LoVo (cell line): ENCODE measurements around the gene DHRS1.

Experiments
- DNase-seq: peaks from one replicate; pipeline ENCODE4 v3.0.0-alpha.2; 2016; ENCODE audit warnings: low spot score

The DHRS1 gene

GRCh38 chr14:24282736-24283135, 16.8 kb downstream of the DHRS1 start:
- DNase-seq: no peak

GRCh38 chr14:24281636-24282035, 17.9 kb downstream of the DHRS1 start:
- DNase-seq: no peak

- no peak for DNase-seq
These were observed 18.7 kb downstream of the DHRS1 start for GRCh38 chr14:24280797-24281460.

- no peak for DNase-seq
These were observed 20.0 kb downstream of the DHRS1 start for GRCh38 chr14:24279301-24280186.

GRCh38 chr14:24278424-24278823, 21.2 kb downstream of the DHRS1 start:
- DNase-seq: no peak

GRCh38 chr14:24277606-24278321, 21.8 kb downstream of the DHRS1 start:
- no peak for DNase-seq

GRCh38 chr14:24277071-24277470, 22.5 kb downstream of the DHRS1 start:
- DNase-seq: no peak

- no peak for DNase-seq
These were observed 25.5 kb downstream of the DHRS1 start for GRCh38 chr14:24274101-24274543.

- DNase-seq: no peak
These were observed 26.1 kb downstream of the DHRS1 start for GRCh38 chr14:24273422-24273998.

- no peak for DNase-seq
These were observed 27.1 kb downstream of the DHRS1 start for GRCh38 chr14:24272467-24272866.

- DNase-seq: no peak
These were observed 27.7 kb downstream of the DHRS1 start for GRCh38 chr14:24271834-24272263.

- peak; percentile 94 for DNase-seq
These were observed 28.3 kb downstream of the DHRS1 start, which contains the start of gene RABGGTA for GRCh38 chr14:24271134-24271833. TSS of gene RABGGTA (minus strand) at chr14:24271597. CDS start at chr14:24271115, 482 bp downstream.

- DNase-seq: no peak
These were observed 28.9 kb downstream of the DHRS1 start for GRCh38 chr14:24270537-24271133.

- no peak for DNase-seq
These were observed 29.6 kb downstream of the DHRS1 start for GRCh38 chr14:24269910-24270536.

GRCh38 chr14:24269368-24269767, 30.2 kb downstream of the DHRS1 start:
- no peak for DNase-seq

GRCh38 chr14:24268225-24268624, 31.4 kb downstream of the DHRS1 start:
- no peak for DNase-seq

GRCh38 chr14:24267516-24267915, 32.1 kb downstream of the DHRS1 start:
- DNase-seq: no peak

- DNase-seq: no peak
These were observed 33.0 kb downstream of the DHRS1 start for GRCh38 chr14:24266344-24267244.

GRCh38 chr14:24264298-24264697, 35.3 kb downstream of the DHRS1 start:
- no peak for DNase-seq

GRCh38 chr14:24263848-24264247, 35.7 kb downstream of the DHRS1 start:
- DNase-seq: no peak
